ENCODE measurements around the gene SNTA1. TPM values are rescaled to one million over a fixed set of nuclear protein-coding genes. Genes with fewer than 3 reads are reported as not detected.

The SNTA1 gene
- total and polyA plus RNA-seq, 2 of the 8 experiments (the other 6 are each of a cell fraction or from before 2014, with no cell fraction given) = 4.5 to 8.0 TPM

DNA sequence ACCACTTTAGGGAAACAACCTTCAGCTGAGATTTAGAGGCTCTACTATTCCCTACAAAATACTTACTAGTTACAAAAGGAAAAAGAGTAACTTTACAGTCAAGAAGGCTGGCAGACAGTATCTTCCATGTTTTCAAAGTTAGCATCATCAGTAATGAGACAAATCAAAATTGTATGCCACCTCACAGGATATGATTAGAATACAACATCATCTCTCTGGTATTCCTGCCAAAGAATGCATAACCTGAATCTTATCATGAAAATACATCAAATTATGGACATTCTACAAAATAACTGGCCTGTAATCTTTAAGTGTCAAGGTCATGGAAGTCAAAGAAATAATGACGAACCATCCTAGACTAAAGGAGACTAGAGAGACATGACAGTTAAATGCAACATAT lies 80.7 kb downstream of the SNTA1 start (continued):
- TF ChIP-seq MAX (IDR thresholded peaks at IDR 0.05) = no peak

Measured in H1 (cell line).